ENCODE results near the gene GNG7. TPM values are rescaled to one million over a fixed set of nuclear protein-coding genes. Genes with fewer than 3 reads are reported as not detected.
"Not testable (repeated sequence)": the region's sequence is repeated elsewhere in the genome, so short reads cannot be mapped to it uniquely, and the experiment has no call there.

The GNG7 gene
- total and polyA plus RNA-seq, 7 donors = 1.2 to 8.0 (median 2.6) TPM

- Histone ChIP-seq H3K36me3 (no peaks in the 10 kb centered on the region), H3K4me3 (no peak overlapping the region), H3K27ac (no peak overlapping the region), H3K9me3 (no peaks in the 10 kb centered on the region), H3K4me1 (no peaks in the 10 kb centered on the region), H3K27me3 (no peaks in the 10 kb centered on the region)
- TF ChIP-seq CTCF (IDR thresholded peaks at IDR 0.05) (no peak), POLR2AphosphoS5 (IDR thresholded peaks at IDR 0.05) (no peak), POLR2A (IDR thresholded peaks at IDR 0.05) (no peak), EP300 (IDR thresholded peaks at IDR 0.05) (no peak)
- DNase-seq = peak; percentile 39
- WGBS, 2 donors = 83 to 89% methylated on average over 5 of the region's 5 CpGs
- intact Hi-C loops (cut with DNase I) = no loop called here
Measured at GRCh38 chr19:2561221-2561620, 141.3 kb downstream of the GNG7 start.

- H3K36me3 ChIP-seq = no peaks in the 10 kb centered on the region
- 92 to 94% methylated on average over 13 of the region's 13 CpGs for WGBS, 2 donors
- H3K27me3 ChIP-seq = no peaks in the 10 kb centered on the region
- no peak overlapping the region for H3K4me3 ChIP-seq
- H3K27ac ChIP-seq = no peak overlapping the region
- intact Hi-C loops (cut with DNase I) = no loop called here
- H3K4me1 ChIP-seq = no peaks in the 10 kb centered on the region
- peak; percentile 53 for DNase-seq
- TF ChIP-seq POLR2AphosphoS5 (IDR thresholded peaks at IDR 0.05) (no peak), EP300 (IDR thresholded peaks at IDR 0.05) (no peak)
- H3K9me3 ChIP-seq = no peaks in the 10 kb centered on the region
Measured at GRCh38 chr19:2560369-2560768, 142.1 kb downstream of the GNG7 start.

- WGBS, 2 donors = 97 to 100% methylated on average over 2 of the region's 2 CpGs
- intact Hi-C loops (cut with DNase I) = no loop called here
- no peak for DNase-seq
- Histone ChIP-seq H3K4me3 (no peak overlapping the region), H3K9me3 (no peaks in the 10 kb centered on the region), H3K27ac (no peak overlapping the region), H3K36me3 (no peaks in the 10 kb centered on the region), H3K4me1 (peaks cover 0 to 12% (median 2%) of the 10 kb centered on the region in 4 donors), H3K27me3 (no peaks in the 10 kb centered on the region)
- TF ChIP-seq CTCF (IDR thresholded peaks at IDR 0.05) (no peak), EP300 (IDR thresholded peaks at IDR 0.05) (no peak), POLR2A (IDR thresholded peaks at IDR 0.05) (no peak), POLR2AphosphoS5 (IDR thresholded peaks at IDR 0.05) (no peak)
Measured at GRCh38 chr19:2558543-2558942, 144.0 kb downstream of the GNG7 start.

GRCh38 chr19:2558131-2558530 lies 144.4 kb downstream of the GNG7 start:
- WGBS, 2 donors = 74 to 79% methylated on average over 7 of the region's 7 CpGs
- H3K4me3 ChIP-seq; H3K27me3 ChIP-seq; intact Hi-C loops (cut with DNase I); H3K36me3 ChIP-seq; H3K27ac ChIP-seq; H3K9me3 ChIP-seq; DNase-seq: not testable (repeated sequence)
- H3K4me1 ChIP-seq = peaks cover 0 to 12% (median 2%) of the 10 kb centered on the region in 4 donors

GRCh38 chr19:2557093-2557440 lies 145.4 kb downstream of the GNG7 start:
- peak; percentile 46 for DNase-seq
- intact Hi-C loops (cut with DNase I) = no loop called here

More at GRCh38 chr19:2557093-2557440, 145.4 kb downstream of the GNG7 start:
- 88 to 94% methylated on average over 17 of the region's 17 CpGs for WGBS, 2 donors
- no peak for TF ChIP-seq CTCF (IDR thresholded peaks at IDR 0.05)
- TF ChIP-seq EP300 (IDR thresholded peaks at IDR 0.05) = no peak
- no peak for TF ChIP-seq POLR2AphosphoS5 (IDR thresholded peaks at IDR 0.05)
- TF ChIP-seq POLR2A (IDR thresholded peaks at IDR 0.05) = no peak
- Histone ChIP-seq H3K27ac (no peak overlapping the region), H3K27me3 (no peaks in the 10 kb centered on the region), H3K4me1 (peaks cover 0 to 19% (median 6%) of the 10 kb centered on the region in 4 donors), H3K9me3 (no peaks in the 10 kb centered on the region), H3K4me3 (no peak overlapping the region), H3K36me3 (no peaks in the 10 kb centered on the region)
